ENCODE results near the gene DIP2B.

The DIP2B gene

GRCh38 chr12:50545786-50546185 is 41.0 kb downstream of the DIP2B start:
- Histone ChIP-seq H2AFZ (no peak overlapping the region), H3K4me3 (ENCODE audit: low read depth, low read length) (no peak overlapping the region)

GRCh38 chr12:50546441-50547318 is 41.9 kb downstream of the DIP2B start:
- no peaks in the 10 kb centered on the region for H3K4me1 ChIP-seq

More at GRCh38 chr12:50545786-50546185, 41.0 kb downstream of the DIP2B start:
- Histone ChIP-seq H3K27me3 (ENCODE audit: control insufficient read depth, insufficient read depth, low read length) (no peaks in the 10 kb centered on the region), H3K4me1 (no peaks in the 10 kb centered on the region), H3K36me3 (ENCODE audit: control insufficient read depth, insufficient read depth, low read length) (no peaks in the 10 kb centered on the region), H3K9ac (no peak overlapping the region), H3K9me3 (ENCODE audit: control insufficient read depth, low read length) (no peaks in the 10 kb centered on the region), H3K79me2 (peaks cover 9% of the 10 kb centered on the region), H3K27ac (no peak overlapping the region), H3K4me2 (ENCODE audit: low read length) (no peak overlapping the region)
- TF ChIP-seq CTCF (IDR thresholded peaks at IDR 0.05) = no peak

GRCh38 chr12:50547742-50548141 is 43.0 kb downstream of the DIP2B start:
- Histone ChIP-seq H3K4me1 (no peaks in the 10 kb centered on the region), H3K4me2 (ENCODE audit: low read length) (no peak overlapping the region), H3K36me3 (ENCODE audit: control insufficient read depth, insufficient read depth, low read length) (no peaks in the 10 kb centered on the region), H3K79me2 (peaks cover 18% of the 10 kb centered on the region), H2AFZ (no peak overlapping the region), H3K27ac (no peak overlapping the region), H3K27me3 (ENCODE audit: control insufficient read depth, insufficient read depth, low read length) (no peaks in the 10 kb centered on the region), H3K4me3 (ENCODE audit: low read depth, low read length) (no peak overlapping the region), H3K9ac (no peak overlapping the region), H3K9me3 (ENCODE audit: control insufficient read depth, low read length) (no peaks in the 10 kb centered on the region)
- TF ChIP-seq CTCF (IDR thresholded peaks at IDR 0.05) = no peak

More at GRCh38 chr12:50546441-50547318, 41.9 kb downstream of the DIP2B start:
- Histone ChIP-seq H3K36me3 (ENCODE audit: control insufficient read depth, insufficient read depth, low read length) (no peaks in the 10 kb centered on the region), H2AFZ (no peak overlapping the region), H3K27me3 (ENCODE audit: control insufficient read depth, insufficient read depth, low read length) (no peaks in the 10 kb centered on the region), H3K79me2 (peaks cover 15% of the 10 kb centered on the region), H3K9me3 (ENCODE audit: control insufficient read depth, low read length) (no peaks in the 10 kb centered on the region), H3K4me2 (ENCODE audit: low read length) (no peak overlapping the region), H3K9ac (no peak overlapping the region), H3K27ac (no peak overlapping the region), H3K4me3 (ENCODE audit: low read depth, low read length) (no peak overlapping the region)
- TF ChIP-seq CTCF (IDR thresholded peaks at IDR 0.05) = no peak

- Histone ChIP-seq H2AFZ (no peak overlapping the region), H3K27me3 (ENCODE audit: control insufficient read depth, insufficient read depth, low read length) (no peaks in the 10 kb centered on the region), H3K79me2 (peaks cover 28% of the 10 kb centered on the region), H3K36me3 (ENCODE audit: control insufficient read depth, insufficient read depth, low read length) (no peaks in the 10 kb centered on the region), H3K27ac (no peak overlapping the region), H3K4me1 (no peaks in the 10 kb centered on the region), H3K4me3 (ENCODE audit: low read depth, low read length) (no peak overlapping the region), H3K9me3 (ENCODE audit: control insufficient read depth, low read length) (no peaks in the 10 kb centered on the region), H3K4me2 (ENCODE audit: low read length) (no peak overlapping the region), H3K9ac (no peak overlapping the region)
- no peak for TF ChIP-seq CTCF (IDR thresholded peaks at IDR 0.05)
These were observed 45.1 kb downstream of the DIP2B start for GRCh38 chr12:50549885-50550284.

Measured in parathyroid adenoma (tissue), 2 donors.